Osteoblast (primary cell): ENCODE data around the gene SYNM. TPM values are rescaled to one million over a fixed set of nuclear protein-coding genes. Genes with fewer than 3 reads are reported as not detected.

Experiments
- DNase-seq: peaks from one replicate; pipeline ENCODE4 v3.0.0; 2011; ENCODE audit warnings: low spot score, mixed read lengths; ENCODE audit not compliant: insufficient read length; ENCODE audit errors: missing footprints
- H2AFZ ChIP-seq: 2 replicates; pipeline ENCODE4 v1.6.0; 2011; ENCODE audit warnings: mild to moderate bottlenecking, low read length
- H3K27ac ChIP-seq: 2 replicates; pipeline ENCODE4 v1.5.1; 2011; ENCODE audit warnings: mild to moderate bottlenecking, low read depth, low read length, moderate library complexity
- H3K27me3 ChIP-seq: 2 replicates; pipeline ENCODE4 v1.6.0; 2012; ENCODE audit warnings: mild to moderate bottlenecking, control low read depth, inconsistent platforms, low read length, moderate library complexity; ENCODE audit not compliant: insufficient read depth
- H3K36me3 ChIP-seq: 2 replicates; pipeline ENCODE4 v1.5.1; 2011; ENCODE audit warnings: mild to moderate bottlenecking, low read length, control low read depth, moderate library complexity; ENCODE audit not compliant: insufficient read depth
- H3K4me1 ChIP-seq: 2 replicates; pipeline ENCODE4 v1.5.1; 2011; ENCODE audit warnings: mild to moderate bottlenecking, low read length, control low read depth, moderate library complexity; ENCODE audit not compliant: insufficient read depth
- H3K4me2 ChIP-seq: 2 replicates; pipeline ENCODE4 v1.6.0; 2011; ENCODE audit warnings: mild to moderate bottlenecking, low read length; ENCODE audit not compliant: insufficient read depth
- H3K4me3 ChIP-seq: fragments of 200-600 bp; sonication (generic); 3 replicates; pipeline ENCODE4 v1.5.1; 2012; ENCODE audit warnings: mild to moderate bottlenecking, low read length, inconsistent platforms; ENCODE audit not compliant: insufficient read depth
- H3K79me2 ChIP-seq: 2 replicates; pipeline ENCODE4 v1.6.0; 2012; ENCODE audit warnings: mild to moderate bottlenecking, low read length, control low read depth, inconsistent platforms; ENCODE audit not compliant: insufficient read depth
- H3K9me3 ChIP-seq: 2 replicates; pipeline ENCODE4 v1.5.1; 2011; ENCODE audit warnings: low read depth, low read length, control low read depth
- H4K20me1 ChIP-seq: 2 replicates; pipeline ENCODE4 v1.6.0; 2012; ENCODE audit warnings: mild to moderate bottlenecking, low read length, control low read depth; ENCODE audit not compliant: insufficient read depth
- total RNA-seq: library from RNA; depleted of rRNA; stranded (reverse); fragments of >200 nt; gene quantifications from 2 replicates; pipeline ENCODE4 v1.2.3, GENCODE V29; 2012
- TF ChIP-seq, protein P1 (sequence below): IDR thresholded peaks from 2 replicates; pipeline ENCODE4 v1.5.1; 2011; ENCODE audit warnings: mild to moderate bottlenecking, low read depth, low read length, moderate library complexity; ENCODE audit errors: extremely low read depth

SYNM gene
- total RNA-seq, 1 donor: 4.0 TPM

DNA sequence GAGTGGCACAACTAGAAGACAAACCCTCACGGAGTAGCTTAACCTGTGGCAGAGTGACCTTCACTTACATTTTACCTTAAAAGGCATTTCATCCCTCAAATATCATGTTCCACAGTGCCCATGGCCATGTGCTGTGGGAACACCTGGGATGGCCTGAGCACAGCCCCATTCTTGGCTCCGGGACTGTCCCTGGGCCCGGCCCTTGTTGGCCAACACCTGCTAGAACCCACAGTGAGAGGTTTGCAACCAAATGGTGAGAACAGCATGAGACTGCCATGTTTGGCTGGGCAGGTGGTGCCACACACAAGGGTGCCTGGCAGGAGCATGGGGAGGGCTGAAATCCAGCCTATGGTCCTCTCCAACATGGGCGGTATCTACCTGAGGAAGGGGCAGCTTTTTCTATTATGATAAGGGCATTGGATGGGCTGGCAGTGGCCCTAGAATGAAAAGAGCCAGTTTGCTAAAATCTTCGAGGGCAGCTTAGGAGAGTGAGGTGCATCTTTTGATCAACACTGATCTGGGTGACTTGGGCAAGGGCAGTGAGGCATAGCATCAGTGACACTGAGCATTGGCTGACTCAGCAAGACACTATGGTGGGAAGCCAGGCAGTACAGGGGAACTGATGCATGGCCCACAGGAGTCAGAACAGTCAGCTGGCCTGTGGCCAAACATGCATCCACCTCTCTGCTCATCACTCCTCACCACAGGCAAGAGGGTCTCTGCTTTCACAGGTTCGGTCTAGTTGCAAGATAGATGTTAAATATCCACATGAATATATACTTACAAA, 53.9 kb downstream of the SYNM start:
- Histone ChIP-seq H3K79me2 (no peaks in the 10 kb centered on the region), H4K20me1 (no peaks in the 10 kb centered on the region), H3K27me3 (no peaks in the 10 kb centered on the region), H3K4me3 (no peak overlapping the region), H3K4me1 (peaks cover 14% of the 10 kb centered on the region), H3K9me3 (no peaks in the 10 kb centered on the region), H3K27ac (no peak overlapping the region), H2AFZ (no peak overlapping the region), H3K36me3 (no peaks in the 10 kb centered on the region), H3K4me2 (no peak overlapping the region)
- TF ChIP-seq, protein P1, sequence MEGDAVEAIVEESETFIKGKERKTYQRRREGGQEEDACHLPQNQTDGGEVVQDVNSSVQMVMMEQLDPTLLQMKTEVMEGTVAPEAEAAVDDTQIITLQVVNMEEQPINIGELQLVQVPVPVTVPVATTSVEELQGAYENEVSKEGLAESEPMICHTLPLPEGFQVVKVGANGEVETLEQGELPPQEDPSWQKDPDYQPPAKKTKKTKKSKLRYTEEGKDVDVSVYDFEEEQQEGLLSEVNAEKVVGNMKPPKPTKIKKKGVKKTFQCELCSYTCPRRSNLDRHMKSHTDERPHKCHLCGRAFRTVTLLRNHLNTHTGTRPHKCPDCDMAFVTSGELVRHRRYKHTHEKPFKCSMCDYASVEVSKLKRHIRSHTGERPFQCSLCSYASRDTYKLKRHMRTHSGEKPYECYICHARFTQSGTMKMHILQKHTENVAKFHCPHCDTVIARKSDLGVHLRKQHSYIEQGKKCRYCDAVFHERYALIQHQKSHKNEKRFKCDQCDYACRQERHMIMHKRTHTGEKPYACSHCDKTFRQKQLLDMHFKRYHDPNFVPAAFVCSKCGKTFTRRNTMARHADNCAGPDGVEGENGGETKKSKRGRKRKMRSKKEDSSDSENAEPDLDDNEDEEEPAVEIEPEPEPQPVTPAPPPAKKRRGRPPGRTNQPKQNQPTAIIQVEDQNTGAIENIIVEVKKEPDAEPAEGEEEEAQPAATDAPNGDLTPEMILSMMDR: no peak
- DNase-seq: no peak

DNA sequence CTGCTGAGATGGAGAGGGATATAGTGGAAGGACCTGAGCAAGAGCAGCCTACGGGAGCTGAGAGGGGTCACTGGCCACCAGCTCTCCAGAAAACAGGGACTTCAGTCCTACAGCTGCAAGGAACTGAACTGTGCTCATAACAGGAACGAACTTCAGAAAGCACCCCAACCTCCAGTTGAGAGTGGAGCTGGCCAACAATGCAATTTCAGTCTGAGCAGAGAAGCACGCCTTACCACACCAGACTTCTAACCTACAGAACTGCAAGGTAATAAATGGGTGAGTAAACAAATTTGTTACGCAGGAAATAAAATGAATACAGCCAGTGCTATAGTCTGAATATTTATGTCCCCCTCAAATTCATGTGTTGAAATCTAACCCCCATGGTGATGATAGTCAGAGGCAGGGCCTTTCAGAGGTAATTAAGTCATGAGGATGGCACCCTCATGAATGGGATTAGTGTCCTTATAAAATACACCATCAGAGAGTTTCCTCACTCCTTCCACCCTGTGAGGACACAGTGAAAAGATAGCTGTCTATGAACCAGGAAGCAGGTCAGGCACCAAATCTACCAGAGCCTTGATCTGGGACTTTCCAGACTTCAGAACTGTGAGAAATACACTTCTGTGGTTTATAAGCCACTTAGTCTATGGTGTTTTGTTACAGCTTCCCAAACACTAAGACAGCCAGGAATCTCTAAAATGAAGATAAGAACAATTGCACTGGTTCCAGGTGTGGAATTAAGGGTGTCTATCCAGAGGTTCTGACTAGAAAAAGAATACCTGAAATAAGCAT, 58.6 kb downstream of the SYNM start:
- no peaks in the 10 kb centered on the region for H4K20me1 ChIP-seq
- TF ChIP-seq, protein P1: no peak
- no peak for DNase-seq

DNA sequence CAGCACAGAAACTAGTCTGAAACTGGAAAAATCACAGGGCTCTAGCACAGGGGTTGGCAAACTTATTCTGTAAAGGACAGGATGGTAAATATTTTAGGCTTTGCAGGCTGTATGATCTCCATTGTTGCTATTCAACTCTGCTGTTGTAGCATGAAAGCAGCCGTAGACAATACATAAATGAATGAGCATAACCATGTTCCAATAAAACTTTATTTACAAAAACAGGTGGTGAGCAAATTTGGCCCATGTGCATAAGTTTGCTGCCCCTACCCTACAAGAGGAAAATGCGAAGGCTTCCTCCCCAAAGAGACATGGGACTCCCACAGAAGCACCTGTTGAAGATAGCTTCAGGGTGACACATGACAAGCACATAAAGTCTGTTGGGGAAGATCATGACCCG, 59.2 kb downstream of the SYNM start:
- Histone ChIP-seq H2AFZ (no peak overlapping the region), H3K36me3 (no peaks in the 10 kb centered on the region), H3K4me3 (no peak overlapping the region), H3K9me3 (no peaks in the 10 kb centered on the region), H3K79me2 (no peaks in the 10 kb centered on the region), H3K27me3 (no peaks in the 10 kb centered on the region), H3K27ac (no peak overlapping the region), H3K4me2 (no peak overlapping the region), H3K4me1 (peaks cover 3% of the 10 kb centered on the region), H4K20me1 (no peaks in the 10 kb centered on the region)
- no peak for DNase-seq
- TF ChIP-seq, protein P1: no peak

More for the DNA sequence above, 58.6 kb downstream of the SYNM start:
- H3K27me3 ChIP-seq: no peaks in the 10 kb centered on the region
- H3K27ac ChIP-seq: no peak overlapping the region
- no peak overlapping the region for H3K4me2 ChIP-seq
- no peak overlapping the region for H2AFZ ChIP-seq
- no peak overlapping the region for H3K4me3 ChIP-seq
- H3K9me3 ChIP-seq: no peaks in the 10 kb centered on the region
- no peaks in the 10 kb centered on the region for H3K79me2 ChIP-seq
- no peaks in the 10 kb centered on the region for H3K36me3 ChIP-seq
- no peaks in the 10 kb centered on the region for H3K4me1 ChIP-seq

DNA sequence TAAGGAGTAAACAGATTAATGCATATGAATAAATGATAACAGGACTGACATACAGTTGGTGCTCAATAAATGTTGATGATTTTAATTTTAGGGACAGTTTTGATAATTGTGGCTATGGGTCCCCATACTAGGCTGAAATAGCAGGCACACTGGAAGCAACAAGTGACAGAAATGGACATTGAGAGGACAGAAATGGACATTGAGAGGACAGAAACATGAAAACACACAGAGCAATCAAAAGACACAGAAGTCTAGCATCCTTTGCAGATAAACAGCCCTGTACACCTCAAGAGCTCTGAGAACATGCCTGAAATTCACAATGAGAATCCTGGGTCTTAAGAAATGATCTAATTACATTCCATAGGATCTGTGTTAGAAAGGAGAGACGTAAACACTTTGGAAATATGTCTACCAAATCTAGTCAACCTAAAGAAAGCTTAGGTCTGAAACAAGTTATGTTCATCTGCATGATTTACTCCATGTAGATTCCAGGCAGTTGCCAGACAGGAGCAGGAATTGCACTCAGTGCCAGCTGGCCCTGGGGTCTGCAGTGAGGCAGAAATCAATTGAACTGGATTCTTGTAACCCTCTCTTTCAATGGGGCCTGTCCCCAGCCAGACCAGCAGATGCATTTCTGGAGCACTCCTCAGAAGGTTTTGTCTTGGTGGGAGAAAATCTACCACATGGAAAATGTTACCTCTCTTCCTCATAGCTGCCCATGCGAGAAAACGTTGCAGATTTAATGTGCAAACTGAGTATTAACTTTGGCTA, 60.3 kb downstream of the SYNM start:
- H3K27me3 ChIP-seq: no peaks in the 10 kb centered on the region
- no peaks in the 10 kb centered on the region for H3K79me2 ChIP-seq
- no peaks in the 10 kb centered on the region for H3K9me3 ChIP-seq
- no peak overlapping the region for H3K4me2 ChIP-seq
- TF ChIP-seq, protein P1: no peak
- H2AFZ ChIP-seq: no peak overlapping the region
- H3K4me3 ChIP-seq: no peak overlapping the region
- H3K4me1 ChIP-seq: peaks cover 14% of the 10 kb centered on the region
- no peaks in the 10 kb centered on the region for H4K20me1 ChIP-seq
- H3K36me3 ChIP-seq: no peaks in the 10 kb centered on the region
- DNase-seq: no peak
- H3K27ac ChIP-seq: no peak overlapping the region
